GM23248 (cell line): Measurements from ENCODE around the gene MTRF1. TPM values are rescaled to one million over a fixed set of nuclear protein-coding genes. Genes with fewer than 3 reads are reported as not detected.
A peak's percentile ranks its signal among the peaks of the same experiment; 100 is the strongest.

Source experiments
- DNase-seq: peaks from one replicate; pipeline ENCODE4 v3.0.0-alpha.2; 2015
- H2AFZ ChIP-seq: fragments of 200-600 bp; sonication (generic); 2 replicates; pipeline ENCODE4 v1.6.1; 2016; ENCODE audit warnings: antibody characterized with exemption
- H3F3A ChIP-seq: fragments of 200-600 bp; sonication (generic); 2 replicates; pipeline ENCODE4 v1.6.1; 2016; ENCODE audit warnings: mild to moderate bottlenecking, antibody characterized with exemption, mixed run types; ENCODE audit not compliant: insufficient read depth
- H3K27ac ChIP-seq: fragments of 200-600 bp; sonication (generic); 2 replicates; pipeline ENCODE4 v1.5.1; 2016; ENCODE audit warnings: mild to moderate bottlenecking
- H3K27me3 ChIP-seq: fragments of 200-600 bp; sonication (generic); replicated peaks from 2 replicates; pipeline ENCODE4 v1.6.1; 2016; ENCODE audit warnings: mild to moderate bottlenecking; ENCODE audit not compliant: insufficient read depth
- H3K36me3 ChIP-seq: fragments of 200-600 bp; sonication (generic); 2 replicates; pipeline ENCODE4 v1.6.1; 2016; ENCODE audit warnings: low read depth, mild to moderate bottlenecking
- H3K4me1 ChIP-seq: fragments of 200-600 bp; sonication (generic); 2 replicates; pipeline ENCODE4 v1.6.1; 2016; ENCODE audit warnings: mild to moderate bottlenecking; ENCODE audit not compliant: insufficient read depth
- H3K4me2 ChIP-seq: fragments of 200-600 bp; sonication (generic); one replicate; pipeline ENCODE4 v1.6.1; 2016; ENCODE audit warnings: mild to moderate bottlenecking; ENCODE audit not compliant: unreplicated experiment
- H3K4me3 ChIP-seq: fragments of 200-600 bp; sonication (generic); 2 replicates; pipeline ENCODE4 v1.5.1; 2016; ENCODE audit warnings: mild to moderate bottlenecking
- H3K79me2 ChIP-seq: fragments of 200-600 bp; sonication (generic); 2 replicates; pipeline ENCODE4 v1.6.1; 2016; ENCODE audit warnings: mild to moderate bottlenecking; ENCODE audit not compliant: insufficient read depth
- H3K9ac ChIP-seq: fragments of 200-600 bp; sonication (generic); 2 replicates; pipeline ENCODE4 v1.6.1; 2016; ENCODE audit warnings: mild to moderate bottlenecking
- H3K9me2 ChIP-seq: fragments of 200-600 bp; sonication (generic); 2 replicates; pipeline ENCODE4 v1.6.1; 2016; ENCODE audit warnings: mixed run types, mild to moderate bottlenecking, moderate library complexity; ENCODE audit not compliant: insufficient read depth
- H3K9me3 ChIP-seq: fragments of 200-600 bp; sonication (generic); one replicate; pipeline ENCODE4 v1.6.1; 2017; ENCODE audit warnings: low read depth
- H4K20me1 ChIP-seq: fragments of 200-600 bp; sonication (generic); 2 replicates; pipeline ENCODE4 v1.6.0; 2016; ENCODE audit not compliant: insufficient read depth
- EZH2 ChIP-seq: fragments of 200-600 bp; sonication (generic); IDR thresholded peaks from 2 replicates; pipeline ENCODE4 v1.6.1; 2018; ENCODE audit warnings: antibody characterized with exemption, mild to moderate bottlenecking; ENCODE audit not compliant: insufficient read depth, poor library complexity, severe bottlenecking
- EZH2phosphoT487 ChIP-seq: fragments of 200-600 bp; sonication (generic); IDR thresholded peaks from 2 replicates; pipeline ENCODE4 v1.6.1; 2018; ENCODE audit warnings: antibody characterized with exemption, moderate library complexity, mild to moderate bottlenecking, low read depth; ENCODE audit not compliant: insufficient read depth
- whole genome bisulfite sequencing, 2 experiments: methylation state at CpG; one replicate each; pipeline ENCODE4 v1.1.6; 2015 to 2017; ENCODE audit warnings: low lambda C conversion rate in 2 of 2, low coverage in 1 of 2; ENCODE audit errors: missing lambda C conversion rate in 2 of 2; 5-methylcytosine and 5-hydroxymethylcytosine counted together
- in situ Hi-C: fragments of 300-500 bp; cut with MboI; formaldehyde crosslinking; loops from 2 replicates; pipeline ENCODE4 v1.15.0; 2020
- polyA plus RNA-seq: library from polyadenylated mRNA; unstranded; fragments of >200 nt; fragmentation: Nextera tagmentation; extraction: Ambion mirVana; gene quantifications from 2 replicates; pipeline ENCODE4 v1.2.1, GENCODE V29; 2016
- total RNA-seq: library from RNA; depleted of rRNA; stranded (reverse); fragments of >200 nt; shearing (Covaris generic); gene quantifications from 2 replicates; pipeline ENCODE4 v1.2.3, GENCODE V29; 2014

The MTRF1 gene
- total and polyA plus RNA-seq, 2 experiments from 2014 or later = 10.5 to 11.2 TPM

- no peak for TF ChIP-seq EZH2phosphoT487
- no peak for TF ChIP-seq EZH2
- WGBS, 2 experiments = 1 to 3% methylated on average over 21 to 31 of the region's 32 CpGs
- peak; percentile 88 for DNase-seq
Measured at GRCh38 chr13:41310963-41311405, 47.6 kb upstream of the MTRF1 start, which contains the start of gene NAA16. Gene NAA16 (plus strand): TSS chr13:41311267. CDS start chr13:41311529, 262 bp downstream.

GRCh38 chr13:41307884-41308640 lies 44.7 kb upstream of the MTRF1 start:
- H3K9ac ChIP-seq = no peak overlapping the region
- in situ Hi-C loops = no loop called here
- no peaks in the 10 kb centered on the region for H4K20me1 ChIP-seq
- peaks cover 1% of the 10 kb centered on the region for H3K4me1 ChIP-seq
- TF ChIP-seq EZH2phosphoT487 (no peak), EZH2 (no peak)
- H3K27ac ChIP-seq = no peak overlapping the region
- no peak overlapping the region for H2AFZ ChIP-seq
- H3K4me3 ChIP-seq = no peak overlapping the region
- H3K27me3 ChIP-seq = no peaks in the 10 kb centered on the region
- no peaks in the 10 kb centered on the region for H3K9me2 ChIP-seq
- H3K79me2 ChIP-seq = peaks cover 14% of the 10 kb centered on the region
- no peaks in the 10 kb centered on the region for H3K36me3 ChIP-seq
- H3K9me3 ChIP-seq = no peaks in the 10 kb centered on the region
- 80 to 81% methylated on average over 11 of the region's 11 CpGs for WGBS, 2 experiments
- no peak overlapping the region for H3K4me2 ChIP-seq
- H3F3A ChIP-seq = peaks cover 20% of the 10 kb centered on the region
- no peak for DNase-seq

More at GRCh38 chr13:41310963-41311405, 47.6 kb upstream of the MTRF1 start, which contains the start of gene NAA16:
- Histone ChIP-seq H3F3A (peaks cover 32% of the 10 kb centered on the region), H2AFZ (peak within 1 kb of the TSS; percentile 85), H3K27ac (peak within 1 kb of the TSS; percentile 82), H3K36me3 (no peaks in the 10 kb centered on the region), H3K9me2 (no peaks in the 10 kb centered on the region), H3K4me3 (peak within 1 kb of the TSS; percentile 93), H3K79me2 (peaks cover 43% of the 10 kb centered on the region), H3K9ac (peak within 1 kb of the TSS; percentile 85), H3K4me2 (peak within 1 kb of the TSS; percentile 100), H3K27me3 (no peaks in the 10 kb centered on the region), H4K20me1 (no peaks in the 10 kb centered on the region; the same call in 1 of the 2 replicates), H3K4me1 (peaks cover 30% of the 10 kb centered on the region), H3K9me3 (no peaks in the 10 kb centered on the region)
- in situ Hi-C loops = no loop called here

- TF ChIP-seq EZH2 = no peak
- no peak for TF ChIP-seq EZH2phosphoT487
- Histone ChIP-seq H3K9me3 (no peaks in the 10 kb centered on the region), H4K20me1 (no peaks in the 10 kb centered on the region), H3F3A (peaks cover 10% of the 10 kb centered on the region), H3K9ac (no peak overlapping the region), H3K79me2 (no peaks in the 10 kb centered on the region), H3K4me3 (no peak overlapping the region), H3K9me2 (no peaks in the 10 kb centered on the region), H2AFZ (peak overlapping the region; percentile 22; the same call in 1 of the 2 replicates), H3K36me3 (no peaks in the 10 kb centered on the region), H3K4me1 (no peaks in the 10 kb centered on the region; the same call in 1 of the 2 replicates), H3K4me2 (no peak overlapping the region), H3K27ac (no peak overlapping the region), H3K27me3 (no peaks in the 10 kb centered on the region)
- in situ Hi-C loops = no loop called here
- WGBS, 2 experiments = 49 to 65% methylated on average over 5 to 15 of the region's 15 CpGs
- DNase-seq = no peak
Measured at GRCh38 chr13:41306271-41307145, 43.1 kb upstream of the MTRF1 start.

GRCh38 chr13:41304551-41304950 lies 41.2 kb upstream of the MTRF1 start:
- Histone ChIP-seq H2AFZ (no peak overlapping the region), H3K27me3 (no peaks in the 10 kb centered on the region), H3K4me1 (no peaks in the 10 kb centered on the region), H3K4me2 (no peak overlapping the region), H3K79me2 (no peaks in the 10 kb centered on the region), H4K20me1 (no peaks in the 10 kb centered on the region), H3K27ac (no peak overlapping the region), H3K4me3 (no peak overlapping the region), H3F3A (peaks cover 6% of the 10 kb centered on the region; the same call in 1 of the 2 replicates), H3K9me3 (no peaks in the 10 kb centered on the region), H3K36me3 (no peaks in the 10 kb centered on the region), H3K9ac (no peak overlapping the region), H3K9me2 (no peaks in the 10 kb centered on the region)
- DNase-seq = no peak
- no peak for TF ChIP-seq EZH2phosphoT487
- in situ Hi-C loops = no loop called here
